ENCODE results near the gene TPST1.

DNA sequence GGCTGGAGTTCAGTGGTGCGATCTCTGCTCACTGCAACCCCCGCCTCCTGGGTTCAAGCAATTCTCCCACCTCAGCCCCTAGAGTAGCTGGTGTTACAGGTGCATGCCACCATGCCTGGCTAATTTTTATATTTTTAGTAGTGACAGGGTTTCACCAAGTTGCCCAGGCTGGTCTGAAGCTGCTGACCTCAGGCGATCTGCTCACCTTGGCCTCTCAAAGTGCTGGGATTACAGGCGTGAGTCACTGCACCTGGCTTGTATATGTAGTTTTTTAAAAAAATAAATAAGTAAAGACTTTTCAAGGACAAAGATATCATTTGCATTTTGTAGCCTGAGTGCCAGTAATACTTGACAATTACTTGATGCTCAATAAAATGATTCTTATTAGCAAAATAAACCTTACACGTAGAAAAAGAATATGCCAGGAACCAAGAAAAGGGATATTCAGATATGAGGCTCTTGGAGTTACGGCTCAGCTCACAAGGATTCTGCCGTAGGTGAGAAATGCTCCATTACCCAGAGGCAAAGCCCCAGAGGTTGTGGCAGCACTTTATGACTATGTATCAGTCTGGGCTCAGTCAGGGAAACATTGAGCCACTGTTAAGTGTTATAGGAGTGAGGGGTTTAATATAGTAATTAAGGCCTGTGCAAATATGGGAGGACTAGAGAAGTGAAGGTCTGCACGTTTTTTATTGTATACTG, 98.5 kb downstream of the TPST1 start:
- TF ChIP-seq, protein P1, sequence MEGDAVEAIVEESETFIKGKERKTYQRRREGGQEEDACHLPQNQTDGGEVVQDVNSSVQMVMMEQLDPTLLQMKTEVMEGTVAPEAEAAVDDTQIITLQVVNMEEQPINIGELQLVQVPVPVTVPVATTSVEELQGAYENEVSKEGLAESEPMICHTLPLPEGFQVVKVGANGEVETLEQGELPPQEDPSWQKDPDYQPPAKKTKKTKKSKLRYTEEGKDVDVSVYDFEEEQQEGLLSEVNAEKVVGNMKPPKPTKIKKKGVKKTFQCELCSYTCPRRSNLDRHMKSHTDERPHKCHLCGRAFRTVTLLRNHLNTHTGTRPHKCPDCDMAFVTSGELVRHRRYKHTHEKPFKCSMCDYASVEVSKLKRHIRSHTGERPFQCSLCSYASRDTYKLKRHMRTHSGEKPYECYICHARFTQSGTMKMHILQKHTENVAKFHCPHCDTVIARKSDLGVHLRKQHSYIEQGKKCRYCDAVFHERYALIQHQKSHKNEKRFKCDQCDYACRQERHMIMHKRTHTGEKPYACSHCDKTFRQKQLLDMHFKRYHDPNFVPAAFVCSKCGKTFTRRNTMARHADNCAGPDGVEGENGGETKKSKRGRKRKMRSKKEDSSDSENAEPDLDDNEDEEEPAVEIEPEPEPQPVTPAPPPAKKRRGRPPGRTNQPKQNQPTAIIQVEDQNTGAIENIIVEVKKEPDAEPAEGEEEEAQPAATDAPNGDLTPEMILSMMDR (IDR thresholded peaks at IDR 0.05; ENCODE audit: control extremely low read depth in 1 of 3, insufficient read depth in 1 of 3, low read depth in 1 of 3, low read length in 3 of 3): no peak
- TF ChIP-seq EZH2 (IDR thresholded peaks at IDR 0.05; ENCODE audit: low read depth, low read length, severe bottlenecking): no peak
- no peak for TF ChIP-seq CREB1 (IDR thresholded peaks at IDR 0.05)
- no peak for TF ChIP-seq RAD21 (IDR thresholded peaks at IDR 0.05 in 1 of 2, conservative IDR thresholded peaks at IDR 0.05 in 1 of 2; ENCODE audit: low read depth in 2 of 2, low read length in 2 of 2)
- TF ChIP-seq RXRA (IDR thresholded peaks at IDR 0.05; ENCODE audit: insufficient read depth, low read depth, low read length): no peak
- TF ChIP-seq POLR2AphosphoS5 (IDR thresholded peaks at IDR 0.05; ENCODE audit: low read depth, low read length): no peak
- no peak for TF ChIP-seq EP300 (IDR thresholded peaks at IDR 0.05; ENCODE audit: borderline replicate concordance in 1 of 2, low read depth in 2 of 2, low read length in 2 of 2)
- TF ChIP-seq CBX5 (IDR thresholded peaks at IDR 0.05; ENCODE audit: low read depth, low read length): no peak

Data from H1 (cell line).